Activated CD8-positive, alpha-beta memory T cell treated with anti-CD3 and anti-CD28 coated beads, Interleukin-2, amount 50 U/mL, for 48 hours (primary cell): ENCODE data around the gene UCHL5.
"Not testable (repeated sequence)": the region's sequence is repeated elsewhere in the genome, so short reads cannot be mapped to it uniquely, and the experiment has no call there.

Source experiments
- DNase-seq: peaks from one replicate; pipeline ENCODE4 v3.0.0-alpha.2; 2020

UCHL5 gene

DNA sequence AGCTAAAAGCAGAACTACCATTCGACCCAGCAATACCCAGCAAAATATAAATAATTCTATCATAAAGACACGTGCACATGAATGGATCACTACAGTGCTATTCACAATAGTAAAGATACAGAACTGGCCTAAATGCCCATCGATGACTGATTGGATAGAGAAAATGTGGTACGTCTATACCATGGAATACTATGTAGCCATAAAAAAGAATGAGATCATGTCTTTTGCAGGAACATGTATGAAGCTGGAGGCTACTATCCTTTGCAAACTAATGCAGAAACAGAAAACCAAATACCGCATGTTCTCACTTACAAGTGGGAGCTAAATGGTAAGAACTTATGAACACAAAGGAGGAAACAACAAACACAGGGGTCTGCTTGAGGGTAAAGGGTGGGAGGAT lies 53.4 kb downstream of the UCHL5 start:
- DNase-seq, result no peak

- no peak for DNase-seq
Measured at GRCh38 chr1:192998536-192998935, 60.6 kb downstream of the UCHL5 start.

DNA sequence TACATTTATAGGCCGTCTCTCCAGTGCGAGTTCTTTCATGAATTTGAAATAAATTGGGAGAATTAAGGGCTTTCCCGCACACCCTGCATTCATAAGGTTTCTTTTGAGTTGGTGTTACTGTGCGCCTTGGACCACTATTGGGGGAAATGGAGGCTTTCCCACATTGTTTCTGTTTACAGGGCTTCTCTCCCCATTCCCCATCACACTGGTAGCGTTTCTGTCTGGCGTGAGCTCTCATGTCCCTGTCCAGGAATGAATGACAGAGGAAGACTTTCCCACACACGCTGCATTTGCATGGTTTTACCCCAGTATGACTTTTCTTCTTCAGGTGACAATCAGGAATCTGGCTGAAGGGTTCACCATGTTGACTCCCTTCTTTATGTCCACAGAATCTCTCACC lies 65.0 kb downstream of the UCHL5 start:
- no peak for DNase-seq

- no peak for DNase-seq
Measured at GRCh38 chr1:192993426-192994085, 65.6 kb downstream of the UCHL5 start.

DNA sequence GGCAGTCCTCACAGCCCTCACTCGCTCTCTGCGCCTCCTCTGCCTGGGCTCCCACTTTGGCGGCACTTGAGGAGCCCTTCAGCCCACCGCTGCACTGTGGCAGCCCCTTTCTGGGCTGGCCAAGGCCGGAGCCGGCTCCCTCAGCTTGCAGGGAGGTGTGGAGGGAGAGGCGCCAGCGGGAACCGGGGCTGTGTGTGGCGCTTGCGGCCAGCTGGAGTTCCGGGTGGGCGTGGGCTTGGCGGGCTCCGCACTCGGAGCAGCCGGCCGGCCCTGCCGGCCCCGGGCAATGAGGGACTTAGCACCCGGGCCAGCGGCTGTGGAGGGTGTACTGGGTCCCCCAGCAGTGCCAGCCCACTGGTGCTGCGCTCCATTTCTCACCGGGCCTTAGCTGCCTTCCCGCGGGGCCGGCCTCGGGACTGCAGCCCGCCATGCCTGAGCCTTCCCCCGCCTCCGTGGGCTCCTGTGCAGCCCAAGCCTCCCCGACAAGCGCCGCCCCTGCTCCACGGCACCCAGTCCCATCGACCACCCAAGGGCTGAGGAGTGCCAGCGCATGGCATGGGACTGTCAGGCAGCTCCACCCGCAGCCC lies 72.3 kb downstream of the UCHL5 start:
- not testable (repeated sequence) for DNase-seq

DNA sequence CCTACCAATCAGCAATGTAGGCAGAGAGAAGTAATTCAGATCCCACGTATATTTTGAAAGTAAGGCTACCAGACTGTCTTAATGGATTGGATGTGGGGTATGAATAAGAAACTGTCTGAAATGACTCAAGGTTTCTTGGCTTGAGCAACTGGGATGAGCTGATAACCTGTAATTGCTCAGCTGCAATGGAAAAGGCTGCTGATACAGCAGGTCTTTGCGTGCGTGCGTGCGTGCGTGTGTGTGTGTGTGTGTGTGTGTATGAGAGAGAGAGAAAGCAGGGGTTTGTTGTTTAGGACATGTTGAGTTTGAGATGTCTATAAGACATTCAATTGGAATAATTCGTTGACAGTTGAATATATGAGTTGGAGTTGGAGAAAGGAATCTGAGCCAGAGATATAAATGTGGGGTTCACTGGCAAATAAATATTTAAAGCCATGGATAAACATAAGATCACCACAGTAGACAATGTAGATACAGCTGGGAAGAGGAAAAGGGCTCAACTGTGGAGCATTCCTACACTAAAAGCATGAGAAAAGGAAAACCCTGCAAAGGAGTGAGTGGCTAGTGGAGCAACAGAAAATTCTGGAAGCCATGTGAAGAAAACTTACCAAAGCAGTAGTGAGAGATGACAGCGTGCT lies 72.9 kb downstream of the UCHL5 start:
- peak; percentile 80 for DNase-seq

DNA sequence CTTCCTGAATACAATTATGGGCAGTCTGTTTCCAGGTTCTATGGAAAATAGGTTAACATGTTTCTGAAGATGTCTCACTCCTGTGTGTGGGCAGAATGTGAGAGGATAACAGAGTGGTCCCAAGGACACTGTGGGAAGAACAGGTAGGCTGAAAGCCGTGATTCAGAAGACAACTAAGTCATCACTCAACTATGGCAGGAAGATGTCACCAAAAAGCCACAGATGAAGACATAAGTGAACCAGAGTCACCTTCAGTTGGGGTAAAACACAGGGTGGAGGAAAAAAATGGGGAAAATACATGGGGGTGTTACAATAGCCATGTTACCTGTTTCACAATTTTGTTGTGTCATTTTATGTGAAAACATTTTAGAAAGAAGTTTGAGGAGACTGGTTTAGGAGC lies 75.1 kb downstream of the UCHL5 start:
- no peak for DNase-seq

- DNase-seq, result no peak
Measured at GRCh38 chr1:192983349-192983980, 75.7 kb downstream of the UCHL5 start.

DNA sequence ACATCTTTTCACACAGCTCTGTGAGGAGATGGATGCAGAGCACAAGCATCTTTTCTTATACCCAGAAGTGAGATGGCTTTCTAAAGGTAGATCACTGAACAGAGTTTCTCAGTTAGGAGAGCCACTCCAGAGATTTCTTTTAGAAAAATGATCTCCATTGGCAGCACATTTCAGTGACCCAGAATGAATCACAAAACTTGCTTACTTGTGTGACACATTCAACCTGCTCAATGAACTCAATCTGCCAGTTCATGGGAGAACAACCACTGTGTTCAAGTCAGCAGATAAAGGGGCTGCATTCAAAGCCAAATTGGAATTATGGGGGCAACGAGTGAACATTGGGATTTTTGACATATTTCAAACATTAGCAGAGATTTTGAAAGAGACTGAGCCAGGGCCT lies 78.3 kb downstream of the UCHL5 start:
- DNase-seq, result no peak

- not testable (repeated sequence) for DNase-seq
Measured at GRCh38 chr1:192980334-192980733, 78.8 kb downstream of the UCHL5 start.

GRCh38 chr1:192979542-192979941 lies 79.6 kb downstream of the UCHL5 start:
- no peak for DNase-seq

DNA sequence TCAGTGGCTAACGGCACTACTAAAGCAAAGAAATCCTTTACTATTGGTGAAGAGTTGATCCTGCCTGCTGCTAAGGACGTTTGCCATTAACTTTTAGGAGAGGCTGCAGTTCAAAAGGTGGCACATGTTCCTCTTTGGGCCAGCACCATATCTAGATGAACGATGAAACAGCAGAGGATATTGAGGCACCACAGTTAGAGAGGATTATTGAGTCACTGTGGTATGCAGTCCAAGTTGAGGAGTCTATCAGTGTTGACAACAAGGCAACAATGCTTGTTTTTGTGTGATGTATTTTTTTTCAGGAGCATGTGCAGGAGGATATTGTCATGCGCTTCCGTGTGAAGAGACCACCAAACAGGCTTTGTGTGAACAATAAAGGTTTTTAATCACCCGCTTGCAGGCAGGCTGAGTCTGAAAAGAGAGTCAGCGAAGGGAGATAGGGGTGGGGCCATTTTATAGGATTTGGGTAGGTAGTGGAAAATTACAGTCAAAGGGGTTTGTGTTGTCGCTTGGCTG lies 80.9 kb downstream of the UCHL5 start:
- no peak for DNase-seq

- no peak for DNase-seq
Measured at GRCh38 chr1:192977089-192977706, 82.0 kb downstream of the UCHL5 start.

DNA sequence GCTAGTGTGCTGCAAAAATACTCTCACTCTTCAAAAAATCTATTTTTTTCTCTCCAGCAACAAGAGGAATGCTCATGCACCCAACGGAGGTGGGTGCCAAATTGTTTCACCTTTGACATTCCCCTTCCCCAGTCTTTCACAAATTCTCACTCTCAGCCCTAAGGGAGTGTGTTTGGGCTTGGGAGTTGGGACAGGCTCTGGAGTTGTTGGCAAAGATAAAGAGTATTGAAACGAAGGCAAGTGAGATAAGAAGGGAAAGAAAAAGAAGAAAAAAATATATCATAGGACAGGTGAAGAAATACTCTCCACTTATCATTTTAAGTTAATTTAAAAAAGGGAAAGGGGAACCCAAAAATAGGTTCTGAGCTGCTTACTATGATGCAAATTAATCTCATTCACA lies 82.6 kb downstream of the UCHL5 start:
- DNase-seq, result no peak

DNA sequence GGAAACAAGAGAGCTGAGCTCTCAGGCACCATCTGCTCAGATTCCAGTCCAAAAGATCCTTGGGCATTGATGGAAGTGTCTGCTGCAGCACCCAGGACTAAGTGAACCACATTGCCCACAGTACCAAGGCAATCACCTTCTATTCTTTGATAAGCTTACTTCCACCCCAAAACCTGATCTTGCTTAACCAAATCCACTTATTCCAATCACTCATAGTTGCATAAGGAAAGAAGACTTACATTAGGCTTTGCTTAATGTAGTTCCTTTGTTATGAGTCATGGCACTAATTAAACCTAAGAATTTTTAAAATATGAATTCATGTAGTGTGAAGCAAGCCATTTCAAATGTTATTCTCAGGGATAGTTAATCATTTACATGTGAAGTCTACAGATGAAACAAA lies 84.5 kb downstream of the UCHL5 start:
- no peak for DNase-seq

GRCh38 chr1:192973988-192974387 lies 85.2 kb downstream of the UCHL5 start:
- DNase-seq, result no peak

- DNase-seq, result no peak
Measured at GRCh38 chr1:192973202-192973601, 86.0 kb downstream of the UCHL5 start.

DNA sequence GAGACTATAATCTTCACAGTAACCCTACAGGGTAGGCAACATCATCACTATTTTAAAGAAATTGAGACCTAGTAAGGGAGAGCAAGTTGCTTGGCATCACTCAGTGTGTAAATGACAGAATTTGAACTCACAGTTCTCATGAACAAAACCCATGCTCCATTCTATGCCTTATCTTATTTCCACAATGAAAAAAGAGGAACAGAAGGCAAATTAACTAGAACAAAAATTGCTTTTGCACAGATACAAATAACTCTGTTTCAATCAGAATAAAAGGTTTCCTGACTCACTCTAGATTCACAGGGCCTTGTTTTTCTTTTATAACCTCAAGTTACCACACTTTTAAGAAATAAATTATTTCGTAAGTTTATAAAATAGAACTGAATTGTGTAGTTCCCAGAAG lies 90.1 kb downstream of the UCHL5 start:
- no peak for DNase-seq

GRCh38 chr1:192968323-192968722 lies 90.8 kb downstream of the UCHL5 start:
- DNase-seq, result no peak

DNA sequence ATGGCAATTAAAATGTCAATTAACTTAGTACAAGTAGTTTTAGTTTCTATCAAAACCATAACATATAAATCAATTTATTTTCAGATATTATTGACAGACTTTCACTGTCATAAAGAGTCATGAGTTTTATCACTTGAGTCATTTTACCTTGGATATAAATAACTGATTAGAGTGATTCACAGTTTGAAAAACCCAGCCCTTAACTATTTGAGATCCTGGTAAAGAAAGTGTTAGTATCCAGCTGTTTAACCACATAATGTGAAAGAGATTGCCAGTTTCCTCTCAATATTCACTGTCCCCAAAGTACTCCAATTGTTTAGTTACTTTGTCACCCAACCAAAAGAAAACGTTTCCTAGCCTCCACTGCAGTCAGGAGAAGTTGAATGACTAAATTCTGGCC lies 91.3 kb downstream of the UCHL5 start:
- no peak for DNase-seq

DNA sequence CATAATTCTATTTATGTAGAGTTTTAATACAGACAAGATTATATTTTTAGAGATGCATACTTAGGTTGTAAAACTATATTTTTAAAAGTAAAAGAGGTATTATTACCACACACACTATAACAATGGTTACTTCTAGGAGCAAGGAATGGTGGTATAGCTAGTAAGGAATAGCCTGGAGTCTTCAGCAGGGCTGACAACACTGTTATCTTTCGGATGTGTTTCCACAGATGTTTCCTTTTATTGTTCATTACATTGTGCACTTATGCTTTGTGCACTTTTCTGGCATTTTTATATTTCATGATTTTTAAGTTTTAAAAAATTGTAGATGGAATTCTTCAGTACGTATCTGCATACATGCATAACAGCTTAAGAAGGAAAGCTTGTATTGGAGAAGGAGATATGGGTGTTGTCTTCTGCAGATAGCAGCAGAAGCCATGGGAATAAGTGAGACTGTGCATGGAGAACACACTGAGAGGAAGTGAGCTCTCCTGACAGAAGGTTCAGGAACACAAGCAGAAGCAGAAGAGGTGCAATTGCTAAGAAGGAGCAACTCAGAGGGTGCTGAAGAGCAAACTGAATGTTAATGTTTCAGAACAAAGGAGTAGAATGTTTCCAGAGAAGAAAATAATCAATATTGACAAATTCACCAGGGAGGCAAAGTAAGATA lies 91.8 kb downstream of the UCHL5 start:
- DNase-seq, result no peak

- no peak for DNase-seq
Measured at GRCh38 chr1:192966073-192966472, 93.1 kb downstream of the UCHL5 start.

DNA sequence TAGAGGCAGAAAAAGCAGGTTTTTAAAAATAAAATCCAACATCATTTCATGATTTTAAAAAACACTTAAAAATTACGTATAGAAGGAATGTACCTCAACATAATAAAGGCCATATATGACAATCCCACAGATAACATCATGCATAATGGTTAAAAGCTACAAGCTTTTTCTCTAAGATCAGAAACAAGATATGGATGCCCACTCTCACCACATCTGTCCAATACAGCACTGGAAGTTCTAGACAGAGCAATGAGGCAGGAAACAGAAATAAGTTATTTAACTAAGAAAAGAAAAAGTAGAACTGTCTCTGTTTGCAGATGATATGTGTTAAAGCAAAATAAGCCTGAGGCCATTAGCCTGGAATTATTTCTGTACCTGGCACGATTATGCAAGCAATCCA lies 96.3 kb downstream of the UCHL5 start:
- DNase-seq, result no peak
